ENCODE results near the gene GLB1L.

The GLB1L gene

DNA sequence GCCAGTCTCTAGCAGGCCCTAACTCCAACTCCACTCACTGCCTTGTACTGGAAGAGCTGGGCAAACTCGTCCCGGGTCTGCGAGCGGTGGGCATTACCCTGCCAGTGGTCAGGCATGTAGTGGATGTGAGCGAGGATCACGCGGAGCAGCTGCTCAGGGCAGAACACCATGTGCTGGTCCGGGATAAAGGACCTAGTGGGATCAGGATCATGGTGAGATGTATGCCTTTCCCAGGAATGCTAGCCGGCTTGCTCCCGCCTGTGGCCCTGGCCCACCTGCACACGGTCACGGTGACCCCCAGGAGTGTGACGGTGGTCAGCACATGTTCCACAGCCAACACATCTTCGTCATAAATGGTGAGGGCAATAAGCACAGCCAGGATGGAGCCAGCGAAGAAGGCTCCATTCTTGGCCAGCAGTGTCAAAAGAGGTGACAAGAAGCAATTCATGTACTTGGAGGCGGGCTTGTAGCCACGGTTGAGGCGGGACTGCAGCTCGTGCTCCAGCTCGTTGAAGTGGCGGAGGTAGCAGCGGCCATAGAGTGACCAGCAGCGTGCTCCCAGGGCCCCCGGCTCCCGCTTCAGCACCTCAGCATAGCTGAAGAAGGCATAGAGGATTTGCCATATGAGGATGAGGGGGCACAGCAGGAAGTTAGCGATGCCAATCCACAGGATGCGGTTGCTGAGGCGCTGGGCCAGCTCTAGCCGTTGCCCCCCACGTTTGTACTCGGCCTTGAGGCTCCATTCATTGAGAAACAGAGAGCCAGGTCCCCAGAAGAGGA lies 21.2 kb downstream of the GLB1L start:
- DNase-seq (ENCODE audit: low read depth in 2 of 2) = no peak

- DNase-seq (ENCODE audit: low read depth in 2 of 2) = no peak
Measured at GRCh38 chr2:219221957-219222518, 23.2 kb downstream of the GLB1L start.

DNA sequence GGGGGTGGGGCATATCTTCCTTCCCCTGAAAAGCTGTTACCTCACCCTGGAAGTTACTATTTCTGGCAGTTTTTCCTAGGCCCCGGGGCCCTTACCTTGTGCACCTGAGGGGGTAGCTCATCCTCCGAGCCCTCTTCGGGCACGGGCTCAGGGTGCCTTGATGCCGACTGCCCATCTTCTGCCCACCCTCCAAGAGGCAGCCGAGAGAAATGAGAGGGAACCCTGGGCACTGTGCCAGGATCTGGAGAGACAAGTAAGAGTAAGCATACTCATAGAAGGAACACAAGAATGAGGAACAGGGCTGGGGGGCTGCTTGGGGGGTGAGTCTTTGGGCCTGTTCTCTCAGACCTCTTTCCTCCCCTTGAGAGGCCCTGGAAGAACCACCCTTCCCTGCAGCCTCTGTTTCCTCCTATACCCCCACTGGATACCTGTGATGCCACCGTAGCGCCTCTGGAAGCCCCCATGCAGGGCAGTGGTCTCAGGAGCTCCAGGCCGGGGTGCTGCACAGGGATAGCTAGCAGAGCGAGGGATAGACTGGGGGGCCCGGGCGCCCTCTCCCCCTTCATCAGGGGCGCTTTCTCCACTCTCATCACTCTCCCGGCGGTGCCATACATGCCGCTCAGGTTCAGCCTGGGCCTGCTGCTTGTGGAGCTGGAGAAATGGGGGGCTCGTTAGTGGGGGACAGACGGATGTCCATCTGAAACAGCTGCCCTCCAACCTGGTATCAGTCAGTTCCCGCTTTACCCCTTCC lies 24.4 kb downstream of the GLB1L start:
- DNase-seq (ENCODE audit: low read depth in 2 of 2) = no peak

GRCh38 chr2:219219784-219220532 lies 25.3 kb downstream of the GLB1L start:
- DNase-seq (ENCODE audit: low read depth in 2 of 2) = no peak

DNA sequence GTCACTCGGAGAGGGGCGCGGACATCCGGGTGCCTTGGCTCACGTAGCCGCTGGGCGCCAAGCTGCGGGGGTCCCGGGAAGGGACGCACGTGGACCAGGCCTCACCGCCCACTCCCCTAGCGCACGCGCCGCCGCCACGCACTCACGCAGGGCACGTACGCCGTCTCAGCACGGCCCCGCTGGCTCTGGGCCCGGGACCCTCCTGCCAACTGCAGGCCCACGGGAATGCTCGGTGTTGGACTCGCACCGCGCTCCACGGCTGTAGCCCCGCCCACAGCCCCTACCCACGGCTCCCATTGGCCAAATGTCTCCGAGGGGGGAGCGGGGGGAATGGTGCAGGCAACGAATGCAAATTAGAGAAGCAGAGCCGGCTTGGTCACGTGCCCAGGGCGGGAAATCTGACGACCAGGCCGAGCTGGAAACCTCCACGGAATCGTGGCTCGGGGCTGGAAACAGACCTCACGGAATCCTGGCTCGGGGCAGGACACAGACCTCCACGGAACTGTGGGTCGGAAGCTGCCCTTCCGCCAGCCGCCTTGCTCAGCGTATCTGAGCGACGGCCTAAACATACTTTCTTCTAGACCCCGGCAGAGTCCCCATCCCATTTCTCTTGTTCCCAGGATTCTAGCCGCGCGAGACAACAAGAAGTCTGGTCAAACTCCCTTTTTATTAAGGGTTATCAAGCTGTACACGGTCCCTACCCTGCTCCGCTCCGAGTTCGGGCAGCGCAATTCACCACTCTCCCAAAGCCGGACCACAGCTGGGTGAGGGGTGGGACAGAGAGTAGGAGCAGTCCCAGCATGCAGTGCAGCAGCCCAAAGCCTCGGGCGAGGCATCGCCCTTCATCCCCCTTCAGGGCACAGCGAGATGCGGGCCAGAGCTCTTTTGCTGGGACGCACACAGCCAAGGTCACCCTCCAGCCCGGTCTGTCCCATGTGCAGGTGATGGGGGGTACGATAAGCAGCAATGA lies 26.2 kb downstream of the GLB1L start, which contains the start of gene ABCB6:
Gene ABCB6 (minus strand): TSS at position 227 of the 970 bp plus-strand sequence. CDS start 285 bp downstream, outside the sequence.
- DNase-seq (ENCODE audit: low read depth in 2 of 2) = peak; percentile 83 to 87

DNA sequence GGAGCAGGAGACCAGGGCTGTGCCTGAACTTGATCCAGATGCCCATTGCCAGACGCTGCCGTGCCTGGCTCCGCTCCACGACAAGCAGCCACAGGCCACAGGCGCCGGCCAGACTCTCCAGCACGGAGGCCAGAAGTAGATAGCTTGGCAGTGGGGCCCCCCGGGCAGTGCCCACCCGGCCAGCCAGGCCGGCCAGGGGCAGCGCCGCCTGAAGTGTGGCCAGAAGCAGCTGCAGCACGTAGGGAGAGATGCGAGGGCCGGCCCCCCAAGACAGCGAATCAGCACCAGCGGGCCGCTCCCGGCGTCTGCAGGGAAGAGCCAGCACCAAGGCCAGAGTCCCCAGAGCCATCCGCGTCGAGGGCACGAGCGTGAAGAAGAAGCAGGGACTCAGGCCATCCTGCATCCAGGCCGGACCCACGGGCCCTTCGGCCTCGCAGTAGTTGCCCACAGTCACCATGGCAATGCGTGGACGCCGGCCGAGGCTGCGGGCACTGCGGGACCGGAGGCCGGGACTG lies 27.0 kb downstream of the GLB1L start:
- DNase-seq (ENCODE audit: low read depth in 2 of 2) = no peak

- DNase-seq (ENCODE audit: low read depth in 2 of 2) = no peak
Measured at GRCh38 chr2:219216535-219216915, 28.7 kb downstream of the GLB1L start.

GRCh38 chr2:219215871-219216534 lies 29.2 kb downstream of the GLB1L start:
- no peak for DNase-seq (ENCODE audit: low read depth in 2 of 2)

DNA sequence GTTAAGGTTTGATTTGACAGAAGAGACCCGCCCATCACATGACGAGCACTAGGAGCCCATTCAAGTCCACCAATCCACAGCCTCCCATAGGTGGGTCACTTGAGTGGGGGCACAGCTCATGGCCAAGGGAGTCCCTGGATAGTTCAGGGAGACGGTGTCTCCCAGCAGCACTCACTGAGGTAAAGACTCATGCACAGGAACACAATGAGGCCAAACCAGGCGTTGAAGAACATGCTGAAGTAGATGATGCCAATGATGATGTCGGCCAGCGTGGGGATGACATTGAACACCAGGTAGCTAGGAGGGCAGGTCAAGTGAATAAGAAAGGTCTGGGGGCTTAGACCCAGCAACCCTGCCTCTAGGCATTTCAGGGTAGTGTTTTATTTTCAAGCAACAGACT lies 30.5 kb downstream of the GLB1L start:
- no peak for DNase-seq (ENCODE audit: low read depth in 2 of 2)

DNA sequence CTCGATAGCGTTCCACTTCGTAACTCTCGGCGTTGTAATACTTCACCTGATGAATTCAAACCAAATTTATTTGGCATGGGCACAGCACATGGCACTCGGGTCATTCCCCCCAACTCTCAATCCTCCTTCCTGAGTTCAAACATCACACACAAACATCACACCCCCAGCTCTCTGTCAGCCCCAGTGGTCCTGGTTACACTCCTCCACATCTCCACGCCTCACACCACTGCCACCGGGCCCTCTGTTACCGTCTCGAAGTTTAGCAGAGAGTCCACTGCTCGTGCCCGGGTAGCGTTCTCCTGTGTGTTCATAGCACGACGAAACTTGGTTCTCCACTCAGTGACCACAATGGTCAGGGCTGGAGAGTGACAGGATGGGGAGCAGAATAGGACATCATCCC lies 31.1 kb downstream of the GLB1L start:
- DNase-seq (ENCODE audit: low read depth in 2 of 2) = no peak

DNA sequence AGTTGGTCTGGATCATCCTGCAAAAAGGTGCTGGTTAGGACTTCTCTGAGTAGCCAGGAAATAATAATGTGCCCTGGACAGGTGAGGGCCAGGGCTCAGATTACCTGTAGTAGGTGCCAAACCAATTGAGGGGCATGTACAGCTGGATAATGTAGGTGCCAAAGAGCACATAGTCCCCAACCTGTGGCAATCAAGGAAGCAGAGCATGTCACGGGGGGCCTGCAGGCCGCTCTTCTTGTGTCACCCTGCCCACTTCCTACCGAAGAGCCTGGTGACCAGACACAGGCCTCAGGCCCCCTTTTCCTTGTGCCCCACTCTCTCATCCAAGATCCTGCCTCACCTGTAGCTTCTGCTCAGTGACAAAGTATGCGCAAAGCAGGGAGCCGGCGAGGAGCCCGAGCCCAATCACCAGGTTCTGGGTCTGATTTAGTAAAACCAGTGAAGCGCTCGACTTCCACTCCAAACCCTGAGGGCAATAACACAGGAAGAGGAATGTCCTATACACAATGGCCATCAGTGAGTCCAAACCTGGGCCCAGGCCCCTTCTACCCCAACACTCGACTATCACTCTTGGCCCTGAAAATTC lies 31.7 kb downstream of the GLB1L start:
- no peak for DNase-seq (ENCODE audit: low read depth in 2 of 2)

- no peak for DNase-seq (ENCODE audit: low read depth in 2 of 2)
Measured at GRCh38 chr2:219213026-219213415, 32.2 kb downstream of the GLB1L start.

- DNase-seq (ENCODE audit: low read depth in 2 of 2) = no peak
Measured at GRCh38 chr2:219210886-219211362, 34.3 kb downstream of the GLB1L start.

- DNase-seq (ENCODE audit: low read depth in 2 of 2) = no peak
Measured at GRCh38 chr2:219210196-219210885, 34.9 kb downstream of the GLB1L start.

DNA sequence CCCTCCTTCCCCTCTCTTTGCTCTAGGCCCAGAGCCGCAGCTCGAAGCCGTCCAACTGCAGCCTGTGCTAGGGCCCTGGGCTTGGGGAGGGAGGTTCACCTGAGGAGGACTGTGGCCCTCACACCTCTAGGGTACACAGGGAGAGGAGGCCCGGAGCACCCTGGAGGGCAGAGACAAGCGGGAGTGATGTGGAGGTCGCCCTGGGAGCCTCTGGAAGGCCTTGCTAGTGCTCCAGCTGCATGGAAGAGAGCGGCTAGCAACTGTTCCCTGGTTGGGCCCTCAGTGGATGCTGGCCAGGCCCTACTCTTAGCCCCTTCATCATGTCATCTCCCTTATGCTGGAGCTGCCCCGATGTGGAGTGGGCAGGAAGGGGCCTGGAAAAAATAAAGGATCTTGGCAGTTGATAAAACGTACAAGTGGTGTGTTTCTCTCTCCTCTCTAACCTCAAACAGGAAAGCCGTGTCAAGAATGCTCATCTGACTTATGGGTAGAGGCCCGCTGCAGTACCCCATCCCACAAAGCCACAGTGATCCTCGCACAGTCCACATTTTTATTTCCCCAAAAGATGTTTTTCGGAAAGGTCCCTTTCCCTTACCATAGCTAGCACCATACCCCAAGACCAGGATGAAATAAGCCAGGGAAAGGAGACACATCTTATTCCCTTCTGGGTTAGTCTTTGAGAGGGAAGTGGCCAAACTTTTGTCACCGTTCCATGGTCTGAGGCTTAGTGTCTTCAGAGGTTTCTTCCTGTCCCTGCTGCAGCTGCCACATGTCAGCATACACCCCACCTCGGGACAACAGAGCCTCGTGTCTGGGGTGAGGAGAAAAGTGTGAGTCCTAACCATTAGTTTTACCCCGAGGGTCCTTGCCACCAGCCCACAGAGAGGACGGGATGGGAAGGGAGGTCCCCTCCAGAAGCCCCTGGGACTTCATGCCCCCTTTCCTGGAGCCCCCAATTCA lies 35.7 kb downstream of the GLB1L start:
- DNase-seq (ENCODE audit: low read depth in 2 of 2) = no peak

DNA sequence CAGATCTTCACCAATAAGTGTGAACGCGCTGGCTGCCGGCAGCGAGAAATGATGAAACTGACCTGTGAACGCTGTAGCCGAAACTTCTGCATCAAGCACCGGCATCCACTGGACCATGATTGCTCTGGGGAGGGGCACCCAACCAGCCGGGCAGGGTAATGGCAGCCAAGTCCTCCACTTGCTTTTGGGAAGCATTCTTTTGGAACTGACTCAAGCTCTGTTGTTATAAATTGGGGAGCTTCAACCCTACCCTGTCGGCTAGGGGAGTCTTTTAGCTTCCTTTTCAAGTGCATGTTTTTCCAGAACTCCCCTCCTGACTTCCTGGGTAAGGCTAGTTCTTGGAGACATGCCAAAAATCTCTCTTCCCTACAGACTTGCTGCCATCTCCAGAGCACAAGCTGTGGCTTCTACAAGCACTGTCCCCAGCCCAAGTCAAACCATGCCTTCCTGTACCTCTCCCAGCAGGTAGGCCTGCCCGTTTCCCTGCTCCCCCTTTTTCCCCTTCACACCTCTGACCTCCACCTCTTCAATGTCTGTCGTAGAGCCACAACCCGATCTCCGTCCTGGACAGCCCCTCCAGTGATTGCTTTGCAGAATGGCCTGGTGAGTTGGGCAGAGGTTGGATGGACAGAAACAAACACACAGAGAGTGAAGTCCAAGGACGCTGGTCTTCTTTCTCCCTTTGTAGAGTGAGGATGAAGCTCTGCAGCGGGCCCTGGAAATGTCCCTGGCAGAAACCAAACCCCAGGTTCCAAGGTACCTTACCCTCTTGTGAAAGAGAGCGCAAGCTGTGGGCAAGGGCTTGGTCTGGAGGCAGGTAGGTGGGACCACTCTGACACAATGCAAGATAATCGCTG lies 37.1 kb downstream of the GLB1L start:
- no peak for DNase-seq (ENCODE audit: low read depth in 2 of 2)

Data from activated CD4-positive, alpha-beta T cell treated with anti-CD3 and anti-CD28 coated beads for 24 hours (primary cell).